Rectal smooth muscle tissue (tissue), 1 donor: ENCODE measurements around the gene MORN1.
"Not testable (repeated sequence)": the region's sequence is repeated elsewhere in the genome, so short reads cannot be mapped to it uniquely, and the experiment has no call there.

ENCODE experiments used
- H3K27ac ChIP-seq: one replicate; pipeline ENCODE4 v1.7.0; 2013; ENCODE audit warnings: low read depth, low read length, inconsistent platforms
- H3K27me3 ChIP-seq: one replicate; pipeline ENCODE4 v1.7.0; 2013; ENCODE audit warnings: low read length; ENCODE audit not compliant: control insufficient read depth, insufficient read depth
- H3K36me3 ChIP-seq: one replicate; pipeline ENCODE4 v1.7.0; 2013; ENCODE audit warnings: low read length; ENCODE audit not compliant: control insufficient read depth, insufficient read depth
- H3K4me1 ChIP-seq: one replicate; pipeline ENCODE4 v1.7.0; 2013; ENCODE audit warnings: low read length; ENCODE audit not compliant: control insufficient read depth, insufficient read depth
- H3K4me3 ChIP-seq: one replicate; pipeline ENCODE4 v1.7.0; 2013; ENCODE audit warnings: low read length
- H3K9ac ChIP-seq: one replicate; pipeline ENCODE4 v1.7.0; 2013; ENCODE audit warnings: low read length

Gene MORN1

GRCh38 chr1:2337501-2337900, 53.9 kb downstream of the MORN1 start:
- Histone ChIP-seq H3K36me3 (no peaks in the 10 kb centered on the region), H3K9ac (no peak overlapping the region), H3K27me3 (no peaks in the 10 kb centered on the region), H3K4me1 (no peaks in the 10 kb centered on the region), H3K27ac (no peak overlapping the region), H3K4me3 (no peak overlapping the region)

- no peak overlapping the region for H3K4me3 ChIP-seq
- H3K9ac ChIP-seq: no peak overlapping the region
- H3K27ac ChIP-seq: no peak overlapping the region
Observed at GRCh38 chr1:2337081-2337480, 54.3 kb downstream of the MORN1 start.

GRCh38 chr1:2336499-2336898, 54.9 kb downstream of the MORN1 start:
- Histone ChIP-seq H3K9ac (no peak overlapping the region), H3K4me1 (peaks cover 1% of the 10 kb centered on the region), H3K36me3 (no peaks in the 10 kb centered on the region), H3K27me3 (no peaks in the 10 kb centered on the region), H3K27ac (no peak overlapping the region), H3K4me3 (no peak overlapping the region)

More at GRCh38 chr1:2337081-2337480, 54.3 kb downstream of the MORN1 start:
- no peaks in the 10 kb centered on the region for H3K4me1 ChIP-seq
- H3K36me3 ChIP-seq: no peaks in the 10 kb centered on the region
- no peaks in the 10 kb centered on the region for H3K27me3 ChIP-seq

- no peaks in the 10 kb centered on the region for H3K36me3 ChIP-seq
- no peaks in the 10 kb centered on the region for H3K27me3 ChIP-seq
- peaks cover 7% of the 10 kb centered on the region for H3K4me1 ChIP-seq
- no peak overlapping the region for H3K9ac ChIP-seq
- no peak overlapping the region for H3K27ac ChIP-seq
- no peak overlapping the region for H3K4me3 ChIP-seq
Observed at GRCh38 chr1:2335721-2336455, 55.5 kb downstream of the MORN1 start.

- Histone ChIP-seq H3K4me3 (no peak overlapping the region), H3K4me1 (peaks cover 16% of the 10 kb centered on the region), H3K36me3 (no peaks in the 10 kb centered on the region), H3K27me3 (no peaks in the 10 kb centered on the region), H3K9ac (no peak overlapping the region), H3K27ac (no peak overlapping the region)
Observed at GRCh38 chr1:2334883-2335534, 56.3 kb downstream of the MORN1 start.

GRCh38 chr1:2334366-2334765, 57.0 kb downstream of the MORN1 start:
- H3K4me1 ChIP-seq: peaks cover 19% of the 10 kb centered on the region
- H3K36me3 ChIP-seq: no peaks in the 10 kb centered on the region
- no peak overlapping the region for H3K9ac ChIP-seq
- no peak overlapping the region for H3K27ac ChIP-seq
- no peak overlapping the region for H3K4me3 ChIP-seq
- H3K27me3 ChIP-seq: no peaks in the 10 kb centered on the region

GRCh38 chr1:2331580-2331979, 59.8 kb downstream of the MORN1 start:
- Histone ChIP-seq H3K27ac (peak overlapping the region; percentile 67), H3K4me1 (peaks cover 19% of the 10 kb centered on the region)
- H3K36me3 ChIP-seq, H3K4me3 ChIP-seq, H3K9ac ChIP-seq, H3K27me3 ChIP-seq: not testable (repeated sequence)

- peak overlapping the region; percentile 67 for H3K27ac ChIP-seq
- no peaks in the 10 kb centered on the region for H3K27me3 ChIP-seq
- H3K4me1 ChIP-seq: peaks cover 19% of the 10 kb centered on the region
- no peak overlapping the region for H3K4me3 ChIP-seq
- no peak overlapping the region for H3K9ac ChIP-seq
- H3K36me3 ChIP-seq: no peaks in the 10 kb centered on the region
Observed at GRCh38 chr1:2331200-2331544, 60.2 kb downstream of the MORN1 start.

GRCh38 chr1:2330519-2331199, 60.7 kb downstream of the MORN1 start:
- no peak overlapping the region for H3K9ac ChIP-seq
- no peaks in the 10 kb centered on the region for H3K36me3 ChIP-seq
- no peak overlapping the region for H3K4me3 ChIP-seq
- peak overlapping the region; percentile 67 for H3K27ac ChIP-seq
- peaks cover 19% of the 10 kb centered on the region for H3K4me1 ChIP-seq
- no peaks in the 10 kb centered on the region for H3K27me3 ChIP-seq

GRCh38 chr1:2330035-2330434, 61.3 kb downstream of the MORN1 start:
- Histone ChIP-seq H3K27ac (peak overlapping the region; percentile 67), H3K4me1 (peaks cover 19% of the 10 kb centered on the region), H3K9ac (no peak overlapping the region), H3K36me3 (no peaks in the 10 kb centered on the region), H3K4me3 (no peak overlapping the region), H3K27me3 (no peaks in the 10 kb centered on the region)

- Histone ChIP-seq H3K36me3 (no peaks in the 10 kb centered on the region), H3K9ac (no peak overlapping the region), H3K4me3 (no peak overlapping the region), H3K4me1 (peaks cover 19% of the 10 kb centered on the region), H3K27ac (no peak overlapping the region), H3K27me3 (no peaks in the 10 kb centered on the region)
Observed at GRCh38 chr1:2328676-2329455, 62.5 kb downstream of the MORN1 start.

GRCh38 chr1:2327841-2328240, 63.5 kb downstream of the MORN1 start:
- H3K27me3 ChIP-seq: no peaks in the 10 kb centered on the region
- peaks cover 23% of the 10 kb centered on the region for H3K4me1 ChIP-seq

More at GRCh38 chr1:2327841-2328240, 63.5 kb downstream of the MORN1 start:
- Histone ChIP-seq H3K27ac (no peak overlapping the region), H3K9ac (no peak overlapping the region), H3K4me3 (no peak overlapping the region), H3K36me3 (no peaks in the 10 kb centered on the region)
